Peyer's patch (tissue), 4 donors: Measurements from ENCODE around the gene SIK2.

ENCODE experiments used
- POLR2A ChIP-seq, 2 donors: fragments of 450-650 bp; IDR thresholded peaks; one replicate each; pipeline ENCODE4 v1.5.1; 2017; ENCODE audit warnings: antibody characterized with exemption in 2 of 2, mild to moderate bottlenecking in 2 of 2, moderate library complexity in 2 of 2
- TF ChIP-seq, protein P1 (sequence below), 6 experiments: fragments of 450-650 bp in 4 of 6; fragments of 200-600 bp in 2 of 6; sonication (generic) in 1 of 6; IDR thresholded peaks; one replicate each; pipeline ENCODE4 v1.5.1; 2017 to 2019; ENCODE audit warnings: antibody characterized with exemption in 6 of 6, mild to moderate bottlenecking in 3 of 6, moderate library complexity in 1 of 6

DNA sequence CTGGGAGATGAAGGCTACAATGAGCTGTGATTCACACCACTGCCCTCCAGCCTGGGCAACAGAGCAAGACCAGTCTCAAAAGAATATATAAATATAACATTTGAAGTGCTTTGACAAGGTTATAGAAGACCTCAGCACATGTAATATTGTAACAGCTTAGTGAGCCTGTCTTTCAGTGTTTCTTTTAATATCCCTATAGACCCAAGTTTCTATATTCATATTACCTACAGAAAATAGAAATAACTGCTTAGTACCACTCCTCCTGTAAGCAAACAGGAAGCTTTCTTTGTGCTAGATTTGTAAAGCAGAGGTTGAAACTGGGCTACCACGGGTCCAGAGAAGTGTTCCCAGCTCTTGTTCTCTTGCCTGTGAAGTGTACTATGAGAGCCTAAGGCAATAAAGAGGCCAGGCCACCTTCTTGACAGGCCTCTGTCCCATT lies 95.7 kb downstream of the SIK2 start:
- TF ChIP-seq POLR2A (IDR thresholded peaks at IDR 0.05) = no peak
- TF ChIP-seq, protein P1, sequence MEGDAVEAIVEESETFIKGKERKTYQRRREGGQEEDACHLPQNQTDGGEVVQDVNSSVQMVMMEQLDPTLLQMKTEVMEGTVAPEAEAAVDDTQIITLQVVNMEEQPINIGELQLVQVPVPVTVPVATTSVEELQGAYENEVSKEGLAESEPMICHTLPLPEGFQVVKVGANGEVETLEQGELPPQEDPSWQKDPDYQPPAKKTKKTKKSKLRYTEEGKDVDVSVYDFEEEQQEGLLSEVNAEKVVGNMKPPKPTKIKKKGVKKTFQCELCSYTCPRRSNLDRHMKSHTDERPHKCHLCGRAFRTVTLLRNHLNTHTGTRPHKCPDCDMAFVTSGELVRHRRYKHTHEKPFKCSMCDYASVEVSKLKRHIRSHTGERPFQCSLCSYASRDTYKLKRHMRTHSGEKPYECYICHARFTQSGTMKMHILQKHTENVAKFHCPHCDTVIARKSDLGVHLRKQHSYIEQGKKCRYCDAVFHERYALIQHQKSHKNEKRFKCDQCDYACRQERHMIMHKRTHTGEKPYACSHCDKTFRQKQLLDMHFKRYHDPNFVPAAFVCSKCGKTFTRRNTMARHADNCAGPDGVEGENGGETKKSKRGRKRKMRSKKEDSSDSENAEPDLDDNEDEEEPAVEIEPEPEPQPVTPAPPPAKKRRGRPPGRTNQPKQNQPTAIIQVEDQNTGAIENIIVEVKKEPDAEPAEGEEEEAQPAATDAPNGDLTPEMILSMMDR (IDR thresholded peaks at IDR 0.05) = no peak
